GM11168 (cell line): ENCODE results near the gene RETN.
"Not testable (repeated sequence)": the region's sequence is repeated elsewhere in the genome, so short reads cannot be mapped to it uniquely, and the experiment has no call there.

Source experiments
- in situ Hi-C: fragments of 300-500 bp; cut with MboI; formaldehyde crosslinking; loops from one replicate; pipeline ENCODE4 v1.12.0; 2022; ENCODE audit warnings: low sequenced_read_pairs; ENCODE audit not compliant: unreplicated experiment

The RETN gene

DNA sequence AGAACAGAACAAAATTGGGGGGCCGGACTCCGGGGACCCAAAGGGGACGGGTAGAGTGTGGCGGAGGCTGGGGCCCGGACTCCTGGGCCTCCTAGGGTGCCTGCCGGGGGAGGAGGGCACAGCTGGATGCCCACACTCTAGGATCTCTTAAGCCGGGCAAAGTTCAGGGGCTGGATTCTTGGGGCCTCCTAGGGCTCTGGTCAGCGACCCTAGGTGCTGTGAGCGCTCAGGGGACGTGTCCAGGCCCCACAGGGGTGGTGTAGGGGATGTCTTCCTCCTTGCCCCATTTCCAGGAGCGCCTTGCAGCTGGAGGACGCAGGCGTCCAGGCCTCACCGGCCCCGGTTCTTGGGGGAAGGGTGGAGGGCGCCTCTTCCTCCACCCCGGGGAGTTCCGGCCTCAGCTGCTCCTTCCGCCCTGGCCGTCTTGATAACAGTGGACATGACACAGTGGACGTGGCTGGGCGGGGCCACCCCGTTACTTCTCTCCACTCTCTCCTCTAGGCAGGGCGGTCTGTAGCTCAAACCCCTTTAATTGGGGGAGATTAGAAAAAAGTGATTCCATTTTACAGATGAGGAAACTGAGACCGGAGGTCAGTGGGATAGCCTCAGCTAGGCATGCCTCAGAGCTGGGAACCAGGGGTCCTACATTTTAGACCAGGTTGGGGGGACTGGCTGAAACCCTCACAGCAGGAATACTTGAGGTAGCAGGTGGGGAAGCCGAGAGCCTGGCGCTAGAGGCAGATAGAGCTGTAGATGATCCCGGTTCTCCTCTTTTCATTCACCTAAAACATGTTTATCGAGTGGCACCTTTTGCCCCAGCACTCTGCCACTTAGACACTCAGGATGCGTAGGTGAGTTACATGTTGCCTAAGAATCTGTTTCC is 31.2 kb upstream of the RETN start:
- in situ Hi-C loops = no loop called here

DNA sequence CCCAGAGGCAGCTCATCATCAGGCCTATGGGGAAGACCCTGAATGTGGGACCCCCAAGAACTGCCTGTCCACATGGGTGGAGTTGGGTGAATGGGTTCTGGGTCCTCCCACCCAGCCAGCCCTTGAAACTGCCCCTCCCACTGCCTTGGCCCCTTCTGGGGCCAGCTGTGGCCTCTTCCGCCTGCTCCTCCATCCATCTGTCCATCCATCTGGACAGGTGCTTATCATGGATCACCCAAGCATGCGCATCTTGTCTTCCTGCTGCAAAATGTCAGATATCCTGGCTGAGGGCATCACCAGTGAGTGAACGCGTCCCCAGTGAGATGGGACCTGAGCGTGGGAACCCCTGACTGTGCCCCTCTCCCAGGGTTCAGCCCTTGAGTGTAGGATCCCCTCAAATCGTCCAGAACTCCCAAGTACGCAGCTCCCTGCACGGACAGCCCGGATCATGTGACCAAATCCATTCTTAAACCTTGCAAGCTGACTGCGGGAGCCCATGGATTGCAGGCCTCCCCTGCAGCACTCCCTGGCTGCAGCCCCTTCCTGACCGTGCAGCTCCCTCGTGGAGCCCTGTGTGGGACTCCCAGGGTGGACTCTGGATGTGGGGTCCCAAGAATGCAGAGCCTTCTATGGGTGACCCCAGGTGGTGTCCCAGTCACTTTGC is 29.9 kb upstream of the RETN start:
- in situ Hi-C loops = no loop called here

DNA sequence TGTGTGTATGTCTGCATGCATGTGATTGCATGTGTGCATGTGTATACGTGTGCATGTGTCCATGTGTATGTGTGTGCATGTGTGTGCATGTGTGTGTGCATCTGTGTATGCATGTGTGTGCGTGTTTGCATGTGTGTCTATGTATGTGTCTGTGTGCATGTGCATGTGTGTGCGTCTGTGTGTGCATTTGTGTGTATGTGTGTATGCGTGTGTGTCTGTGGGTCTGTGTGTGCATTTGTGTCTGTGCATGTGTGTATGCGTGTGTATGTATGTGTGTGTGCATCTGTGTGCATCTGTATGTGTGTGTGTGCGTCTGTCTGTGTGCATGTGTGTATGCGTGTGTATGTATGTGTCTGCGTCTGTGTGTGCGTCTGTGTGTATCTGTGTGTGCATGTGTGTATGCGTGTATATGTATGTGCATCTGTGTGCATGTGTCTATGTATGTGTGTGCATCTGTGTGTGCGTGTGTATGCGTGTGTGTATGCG is 28.9 kb upstream of the RETN start:
- in situ Hi-C loops = no loop called here

DNA sequence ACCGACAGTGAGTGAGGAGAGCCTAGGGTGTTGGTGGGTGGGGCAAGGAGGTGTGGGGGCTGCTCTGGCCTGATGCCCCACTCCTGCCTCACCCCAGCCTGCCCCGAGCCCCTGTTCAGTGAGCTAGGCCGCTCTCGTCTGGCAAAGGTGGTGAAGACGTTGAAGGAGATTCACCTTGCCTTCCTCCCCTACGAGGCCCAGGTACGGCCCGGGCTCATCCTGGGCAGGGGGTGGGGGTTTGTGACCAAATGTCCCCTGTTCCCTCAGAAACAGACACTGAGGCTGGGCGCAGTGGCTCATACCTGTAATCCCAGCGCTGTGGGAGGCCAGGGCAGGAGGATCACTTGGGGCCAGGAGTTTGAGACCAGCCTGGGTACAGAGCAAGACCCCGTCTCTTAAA is 28.0 kb upstream of the RETN start:
- in situ Hi-C loops = no loop called here

DNA sequence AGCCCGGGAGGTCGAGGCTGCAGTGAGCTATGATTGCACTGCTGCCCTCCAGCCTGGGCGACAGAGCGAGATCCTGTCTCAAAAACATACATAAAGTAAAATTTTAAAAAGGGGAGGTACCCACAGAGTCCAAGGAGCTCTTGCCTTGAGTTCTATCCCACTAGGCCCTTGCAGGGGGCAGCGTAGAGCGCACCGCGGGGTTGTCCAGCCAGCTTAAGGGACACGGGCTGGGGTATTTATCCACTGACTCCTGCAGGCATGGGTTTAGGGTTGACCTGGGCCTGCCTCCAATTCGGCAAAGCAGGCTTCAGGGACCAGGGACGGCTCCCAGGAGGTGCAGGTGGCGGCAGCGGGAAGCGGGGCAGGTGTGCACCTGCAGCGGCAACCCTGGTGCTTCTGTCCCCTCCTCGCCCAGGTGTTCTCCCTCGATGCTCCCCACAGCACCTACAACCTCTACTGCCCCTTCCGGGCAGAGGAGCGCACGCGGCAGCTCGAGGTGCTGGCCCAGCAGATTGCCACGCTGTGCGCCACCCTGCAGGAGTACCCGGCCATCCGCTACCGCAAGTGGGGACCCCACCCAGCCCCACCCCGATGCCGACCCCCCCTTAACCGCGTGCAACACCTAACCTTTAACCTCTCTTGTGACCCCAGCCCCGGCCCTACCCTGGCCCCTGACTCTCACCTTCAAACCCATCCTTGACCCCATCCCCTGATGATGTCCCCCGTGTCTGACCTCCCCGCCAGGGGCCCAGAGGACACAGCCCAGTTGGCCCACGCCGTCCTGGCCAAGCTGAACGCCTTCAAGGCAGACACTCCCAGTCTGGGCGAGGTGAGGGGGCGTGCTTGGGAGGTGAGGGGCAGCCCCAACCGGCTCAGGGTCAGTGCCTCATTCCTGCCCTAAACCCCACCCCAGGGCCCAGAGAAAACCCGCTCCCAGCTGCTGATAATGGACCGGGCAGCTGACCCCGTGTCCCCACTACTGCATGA is 27.3 kb upstream of the RETN start:
- in situ Hi-C loops = no loop called here

DNA sequence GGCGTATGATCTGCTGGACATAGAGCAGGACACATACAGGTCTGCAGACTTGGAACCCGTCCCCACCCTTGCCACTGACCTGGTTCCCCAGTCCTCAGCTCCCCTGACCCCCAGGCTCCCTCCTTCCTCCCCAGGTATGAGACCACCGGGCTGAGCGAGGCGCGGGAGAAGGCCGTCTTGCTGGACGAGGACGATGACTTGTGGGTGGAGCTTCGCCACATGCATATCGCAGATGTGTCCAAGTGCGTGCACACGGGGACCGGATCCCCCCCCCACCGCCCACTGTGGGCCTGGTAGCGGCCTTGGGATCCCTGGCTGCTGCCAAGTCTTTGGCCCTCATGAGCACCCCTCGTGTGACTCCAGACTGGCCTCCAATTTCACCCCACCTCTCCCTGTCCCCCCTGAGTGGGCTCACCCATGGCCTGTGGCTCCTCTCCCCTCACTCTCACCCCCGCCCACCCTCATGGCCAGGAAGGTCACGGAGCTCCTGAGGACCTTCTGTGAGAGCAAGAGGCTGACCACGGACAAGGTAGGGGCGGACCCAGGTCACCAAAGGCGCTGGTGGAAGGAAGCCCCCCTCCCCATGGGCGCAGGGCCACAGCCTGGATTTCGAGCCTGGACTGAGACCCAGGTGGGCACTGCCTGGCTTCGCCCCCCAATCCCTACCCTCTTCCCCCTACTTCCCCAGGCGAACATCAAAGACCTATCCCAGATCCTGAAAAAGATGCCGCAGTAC is 26.4 kb upstream of the RETN start:
- in situ Hi-C loops = no loop called here

DNA sequence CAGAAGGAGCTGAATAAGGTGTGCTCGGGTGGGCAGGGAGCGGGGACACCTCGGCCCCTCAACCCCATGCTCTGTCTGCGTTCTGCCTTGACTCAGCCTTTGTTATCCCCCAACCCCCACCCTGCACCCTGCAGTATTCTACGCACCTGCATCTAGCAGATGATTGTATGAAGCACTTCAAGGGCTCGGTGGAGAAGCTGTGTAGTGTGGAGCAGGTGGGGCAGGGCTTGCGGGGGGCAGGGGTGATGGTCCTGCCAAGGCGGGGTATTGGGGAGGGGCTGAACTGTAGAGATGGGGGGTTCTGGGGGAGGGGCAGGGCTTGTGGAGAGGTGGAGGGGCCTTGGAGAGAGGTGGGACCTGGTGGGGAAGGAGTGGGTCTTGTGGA is 25.8 kb upstream of the RETN start:
- in situ Hi-C loops = no loop called here

DNA sequence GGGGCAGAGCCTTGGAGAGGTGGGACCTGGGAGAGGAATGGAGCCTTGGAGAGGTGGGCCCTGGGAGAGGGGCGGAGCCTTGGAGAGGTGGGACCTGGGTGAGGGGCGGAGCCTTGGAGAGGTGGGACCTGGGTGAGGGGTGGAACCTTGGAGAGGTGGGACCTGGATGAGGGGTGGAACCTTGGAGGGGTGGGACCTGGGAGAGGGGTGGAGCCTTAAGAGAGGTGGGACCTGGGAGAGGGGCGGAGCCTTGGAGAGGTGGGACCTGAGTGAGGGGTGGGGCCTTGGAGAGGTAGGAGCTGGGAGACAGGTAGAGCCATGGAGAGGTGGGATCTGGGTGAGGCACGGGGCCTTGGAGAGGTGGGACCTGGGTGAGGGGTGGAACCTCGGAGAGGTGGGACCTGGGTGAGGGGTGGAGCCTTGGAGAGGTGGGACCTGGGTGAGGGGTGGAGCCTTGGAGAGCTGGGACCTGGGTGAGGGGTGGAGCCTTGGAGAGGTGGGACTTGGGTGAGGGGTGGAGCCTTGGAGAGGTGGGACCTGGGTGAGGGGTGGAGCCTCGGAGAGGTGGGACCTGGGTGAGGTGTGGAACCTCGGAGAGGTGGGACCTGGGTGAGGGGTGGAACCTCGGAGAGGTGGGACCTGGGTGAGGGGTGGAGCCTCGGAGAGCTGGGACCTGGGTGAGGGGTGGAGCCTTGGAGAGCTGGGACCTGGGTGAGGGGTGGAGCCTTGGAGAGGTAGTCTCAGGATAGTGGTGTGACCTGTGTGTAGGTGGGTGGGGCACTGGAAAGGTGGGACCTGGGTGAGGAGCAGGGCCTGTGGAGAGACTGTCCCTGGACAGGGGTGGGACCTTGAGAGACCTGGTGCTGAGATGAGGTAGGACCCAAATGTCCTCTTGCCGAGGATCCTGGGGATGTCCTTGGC is 25.0 kb upstream of the RETN start:
- in situ Hi-C loops = not testable (repeated sequence)

DNA sequence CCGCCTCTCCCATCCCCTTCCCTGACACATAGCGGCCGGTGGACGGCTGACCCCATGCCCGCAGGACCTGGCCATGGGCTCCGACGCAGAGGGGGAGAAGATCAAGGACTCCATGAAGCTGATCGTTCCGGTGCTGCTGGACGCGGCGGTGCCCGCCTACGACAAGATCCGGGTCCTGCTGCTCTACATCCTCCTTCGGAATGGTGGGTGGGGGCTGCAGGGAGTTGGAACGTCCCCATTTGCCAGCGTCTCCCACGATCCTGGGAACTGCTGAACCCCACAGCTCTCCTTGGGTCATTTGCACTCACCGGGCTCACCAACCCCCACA is 24.3 kb upstream of the RETN start:
- in situ Hi-C loops = no loop called here

DNA sequence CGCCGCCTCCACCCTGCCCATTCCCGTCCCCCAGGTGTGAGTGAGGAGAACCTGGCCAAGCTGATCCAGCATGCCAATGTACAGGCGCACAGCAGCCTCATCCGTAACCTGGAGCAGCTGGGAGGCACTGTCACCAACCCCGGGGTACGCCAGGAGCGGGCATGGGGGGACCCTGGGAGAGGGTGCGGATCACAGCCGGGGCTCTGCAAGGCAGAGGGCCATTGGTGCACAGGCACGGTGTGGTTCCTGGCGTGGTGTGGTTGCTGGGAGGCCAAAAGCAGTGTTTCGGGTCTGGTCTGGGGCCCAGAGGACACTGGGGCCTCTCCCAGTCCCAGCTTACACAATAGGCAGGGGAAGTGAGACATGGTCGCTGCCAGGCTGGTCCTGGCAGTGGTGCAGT is 23.7 kb upstream of the RETN start:
- in situ Hi-C loops = no loop called here

DNA sequence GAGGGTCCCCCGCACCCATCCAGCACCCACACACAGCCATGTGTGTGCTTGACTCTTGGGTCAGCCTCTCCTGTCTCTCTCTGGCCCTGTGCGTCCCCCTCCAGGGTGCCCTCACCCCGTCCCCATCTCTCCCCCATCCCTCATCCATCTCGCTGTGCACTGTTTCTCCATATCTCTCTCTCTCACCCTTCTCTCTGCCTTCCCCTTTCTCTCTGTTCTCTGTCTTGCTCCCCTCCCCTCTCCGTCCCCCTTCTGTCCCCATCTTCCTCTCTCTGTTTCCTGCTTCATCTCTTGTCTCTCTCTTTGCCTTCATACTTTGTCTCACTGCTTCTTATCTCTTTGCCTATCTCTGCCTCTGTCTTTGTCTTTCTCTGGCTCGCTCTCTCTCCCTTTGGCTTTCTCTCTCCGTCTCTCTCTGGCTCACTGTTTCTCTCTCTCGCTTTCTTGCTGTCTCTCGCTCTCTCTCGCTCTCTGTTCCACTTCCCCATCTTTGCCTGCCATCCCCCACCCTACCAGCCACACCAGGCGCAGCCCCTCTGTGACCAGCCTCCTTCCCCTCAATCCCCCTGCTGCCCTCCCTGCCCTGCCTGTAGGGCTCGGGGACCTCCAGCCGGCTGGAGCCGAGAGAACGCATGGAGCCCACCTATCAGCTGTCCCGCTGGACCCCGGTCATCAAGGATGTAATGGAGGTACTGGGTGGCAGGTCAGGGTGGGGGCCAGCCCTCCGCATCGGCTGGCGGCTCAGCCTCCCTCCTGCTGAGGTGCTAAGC is 23.0 kb upstream of the RETN start:
- in situ Hi-C loops = no loop called here

DNA sequence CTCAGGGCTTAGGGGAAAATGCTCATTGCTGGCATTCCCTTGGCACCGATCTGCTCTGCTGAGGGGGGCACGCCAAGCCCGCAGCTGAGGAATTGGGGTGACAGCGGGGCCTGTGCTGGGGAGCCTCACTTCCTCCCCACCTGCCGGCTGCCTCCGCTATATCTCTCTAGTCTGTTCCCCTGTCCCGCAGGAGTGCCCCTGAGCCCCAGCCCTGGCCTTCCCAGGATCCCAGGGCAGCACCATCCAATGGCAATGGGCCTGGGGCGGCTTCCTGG is 22.5 kb upstream of the RETN start:
- in situ Hi-C loops = no loop called here

DNA sequence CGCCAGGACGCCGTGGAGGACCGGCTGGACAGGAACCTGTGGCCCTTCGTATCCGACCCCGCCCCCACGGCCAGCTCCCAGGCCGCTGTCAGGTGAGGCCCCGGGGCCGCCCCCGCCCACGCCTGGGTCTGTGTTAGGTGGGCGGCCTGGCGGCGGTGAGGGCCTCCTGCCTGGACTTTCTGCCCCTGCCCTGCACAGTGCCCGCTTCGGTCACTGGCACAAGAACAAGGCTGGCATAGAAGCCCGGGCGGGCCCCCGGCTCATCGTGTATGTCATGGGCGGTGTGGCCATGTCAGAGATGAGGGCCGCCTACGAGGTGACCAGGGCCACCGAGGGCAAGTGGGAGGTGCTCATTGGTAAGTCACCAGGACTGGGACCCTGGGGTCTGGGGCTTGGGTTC is 21.7 kb upstream of the RETN start:
- in situ Hi-C loops = no loop called here

DNA sequence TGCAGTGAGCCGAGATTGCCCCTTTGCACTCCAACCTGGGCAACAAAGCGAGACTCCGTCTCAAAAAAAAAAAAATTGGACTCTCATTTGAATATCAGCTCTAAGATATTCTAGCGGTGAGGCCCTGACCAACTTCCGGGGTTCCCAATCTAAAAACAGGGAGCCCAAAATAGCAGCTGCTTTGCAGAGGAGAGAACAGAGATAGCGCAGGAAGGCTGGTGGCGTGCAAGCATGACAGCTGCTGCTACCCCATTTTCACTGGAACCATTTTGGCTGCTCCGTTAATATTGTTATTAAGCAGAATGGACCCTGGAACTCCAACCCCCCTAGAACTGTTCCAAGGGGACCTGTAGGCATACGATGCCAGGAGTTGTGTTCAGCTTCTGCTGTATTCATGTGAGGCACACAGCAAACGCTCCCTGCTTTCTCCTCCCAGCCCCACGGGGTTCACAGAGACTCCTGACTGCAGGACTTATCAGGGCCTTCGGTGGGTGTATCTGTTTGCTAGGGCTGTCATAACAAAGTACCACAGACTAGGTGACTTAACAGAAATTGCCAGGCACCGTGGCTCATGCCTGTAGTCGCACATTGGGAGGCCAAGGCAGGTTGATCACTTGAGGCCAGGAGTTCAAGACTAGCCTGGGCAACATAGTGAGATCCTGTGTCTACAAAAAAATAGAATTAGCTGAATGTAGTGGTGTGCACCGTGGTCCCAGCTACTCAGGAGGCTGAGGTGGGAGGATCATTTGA is 20.4 kb upstream of the RETN start:
- in situ Hi-C loops = no loop called here

DNA sequence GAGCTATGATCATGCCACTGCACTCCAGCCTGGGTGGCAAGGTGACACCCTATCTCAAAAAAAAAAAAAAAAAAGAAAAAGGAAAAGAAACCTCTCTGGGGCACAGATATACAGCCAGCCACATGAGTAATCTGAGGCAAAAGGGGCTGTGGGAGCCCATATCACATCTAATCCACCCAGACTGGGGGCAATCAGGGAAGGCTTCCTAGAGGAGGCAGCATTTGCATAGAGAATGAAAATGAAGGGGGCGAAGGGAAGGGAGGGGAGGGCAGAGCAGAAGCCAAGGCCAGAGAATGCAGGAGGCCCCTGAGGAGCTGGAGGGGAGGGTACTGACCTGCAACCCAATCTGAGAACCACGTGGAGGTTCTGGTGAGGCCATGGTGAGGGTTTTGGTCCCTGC is 18.7 kb upstream of the RETN start:
- in situ Hi-C loops = no loop called here

DNA sequence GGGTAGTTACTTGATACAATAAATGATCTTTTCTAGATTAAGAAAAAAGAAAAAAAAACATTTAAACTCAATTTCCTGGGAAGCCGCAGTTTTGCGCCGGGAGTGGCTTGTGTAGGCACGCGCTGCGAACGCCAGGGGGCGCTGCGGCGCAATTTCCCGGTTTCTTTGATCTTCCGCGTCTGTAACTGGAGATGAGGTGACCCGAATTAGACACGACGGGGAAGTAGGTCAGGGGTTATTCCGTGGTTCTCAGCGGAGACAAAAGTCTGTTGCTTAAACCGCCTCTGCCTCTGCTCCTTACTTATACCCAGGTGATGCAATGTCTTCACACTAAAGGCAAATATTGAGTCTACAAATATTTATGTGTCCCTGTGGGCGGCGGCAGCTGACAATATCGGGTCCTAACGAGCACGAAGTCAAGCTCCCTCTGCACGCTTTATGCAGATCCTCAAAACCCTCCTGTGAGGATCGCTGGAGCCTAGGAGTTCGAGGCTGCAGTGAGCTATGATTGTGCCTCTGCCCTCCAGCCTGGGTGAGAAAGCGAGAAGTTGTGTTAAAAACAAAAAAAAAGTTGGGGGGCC is 16.7 kb upstream of the RETN start:
- in situ Hi-C loops = no loop called here

DNA sequence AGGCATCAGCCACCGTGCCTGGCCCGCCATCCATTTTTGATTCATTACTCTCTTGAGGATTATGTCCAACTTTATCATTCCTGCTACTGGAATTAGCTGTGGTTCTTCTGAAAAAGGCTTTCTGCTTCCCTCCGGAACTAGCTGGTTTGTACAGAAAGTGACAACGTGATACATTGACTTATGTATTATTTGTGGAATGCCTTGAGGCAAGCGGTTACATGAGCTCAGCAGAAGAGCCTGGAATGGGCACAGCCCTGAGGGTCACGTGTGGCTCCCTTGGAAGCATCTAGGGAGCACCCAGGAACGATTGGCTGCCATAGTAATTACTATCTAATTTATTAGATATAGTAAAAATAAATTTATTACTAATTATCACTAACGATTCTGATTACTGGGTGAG is 14.4 kb upstream of the RETN start:
- in situ Hi-C loops = no loop called here

DNA sequence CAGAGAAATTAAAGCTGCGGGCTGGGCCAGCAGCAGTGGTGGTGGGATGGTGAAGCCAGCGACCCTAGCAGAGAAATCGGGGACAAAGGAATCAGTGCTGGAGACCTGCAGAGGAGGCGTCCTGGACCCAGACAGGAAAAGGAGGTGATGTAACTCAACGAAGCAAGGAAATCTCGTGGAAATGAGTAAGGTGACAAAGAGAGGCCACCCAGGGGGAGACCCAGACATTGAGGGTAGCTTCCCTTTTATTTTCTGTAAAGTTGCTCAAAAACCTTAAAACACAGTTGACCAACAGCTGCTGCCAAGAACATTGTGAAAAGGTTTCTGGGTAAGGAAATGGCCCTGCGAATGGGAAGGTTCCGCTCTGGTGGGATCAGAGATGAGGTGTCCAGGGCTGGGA is 13.3 kb upstream of the RETN start:
- in situ Hi-C loops = no loop called here
